ENCODE results near the gene HSPB7.
"Not testable (repeated sequence)": the region's sequence is repeated elsewhere in the genome, so short reads cannot be mapped to it uniquely, and the experiment has no call there.

Gene HSPB7

DNA sequence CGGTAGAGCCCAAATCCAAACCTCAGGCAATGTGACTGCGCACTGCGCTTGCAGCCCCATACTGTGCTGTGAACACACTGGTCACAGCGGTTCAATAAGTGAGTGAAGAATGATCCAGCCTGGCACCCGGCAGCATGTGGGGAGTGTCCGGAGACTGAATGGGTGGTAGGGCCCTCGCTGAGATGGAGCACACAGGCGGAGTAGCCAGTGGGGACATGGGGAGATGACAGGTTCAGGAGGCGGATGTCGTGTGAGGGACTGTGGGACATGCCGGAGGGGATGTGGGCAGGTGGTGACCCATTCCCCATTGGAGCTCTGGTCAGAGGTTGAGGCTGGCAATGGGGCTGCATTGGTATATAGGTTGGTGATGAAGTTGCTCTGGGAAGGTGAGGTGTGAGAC, 8.2 kb downstream of the HSPB7 start:
- no peaks in the 10 kb centered on the region for H3K9me3 ChIP-seq
- TF ChIP-seq Cebpa-rat (IDR thresholded peaks at IDR 0.05), result no peak
- H4K20me1 ChIP-seq, result no peaks in the 10 kb centered on the region
- no peak overlapping the region for H3K4me2 ChIP-seq
- no peaks in the 10 kb centered on the region for H3K36me3 ChIP-seq
- H3K4me3 ChIP-seq, result no peak overlapping the region
- no peak overlapping the region for H3K9ac ChIP-seq
- peaks cover 87% of the 10 kb centered on the region for H3K4me1 ChIP-seq
- H3K27ac ChIP-seq, result no peak overlapping the region
- no peaks in the 10 kb centered on the region for H3K27me3 ChIP-seq

DNA sequence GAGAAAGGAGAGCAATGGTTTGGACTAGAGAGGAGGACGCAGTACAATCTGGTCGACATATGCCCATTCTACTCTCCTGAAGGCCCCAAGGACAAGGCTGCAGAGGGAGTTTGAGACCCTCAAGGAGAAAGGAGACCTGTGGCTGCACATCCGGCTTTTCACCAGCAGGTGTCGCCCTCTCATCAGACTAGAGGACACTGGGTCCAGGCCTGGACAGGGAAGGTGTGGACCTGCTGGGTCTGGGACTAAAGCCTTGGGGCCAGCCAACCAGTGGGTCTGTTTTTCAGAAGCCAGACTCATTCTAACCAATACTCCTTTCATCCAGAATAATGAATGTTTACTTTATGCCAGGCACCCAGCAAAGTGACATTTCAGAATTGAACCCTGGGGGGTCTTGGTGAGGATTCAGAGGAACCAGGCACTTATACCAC, 8.8 kb downstream of the HSPB7 start:
- no peaks in the 10 kb centered on the region for H3K36me3 ChIP-seq
- H3K27me3 ChIP-seq, result no peaks in the 10 kb centered on the region
- no peak overlapping the region for H3K4me2 ChIP-seq
- H3K9ac ChIP-seq, result no peak overlapping the region
- TF ChIP-seq Cebpa-rat (IDR thresholded peaks at IDR 0.05), result no peak
- no peaks in the 10 kb centered on the region for H3K9me3 ChIP-seq
- no peaks in the 10 kb centered on the region for H4K20me1 ChIP-seq
- H3K27ac ChIP-seq, result no peak overlapping the region
- H3K4me1 ChIP-seq, result peaks cover 87% of the 10 kb centered on the region
- no peak overlapping the region for H3K4me3 ChIP-seq

DNA sequence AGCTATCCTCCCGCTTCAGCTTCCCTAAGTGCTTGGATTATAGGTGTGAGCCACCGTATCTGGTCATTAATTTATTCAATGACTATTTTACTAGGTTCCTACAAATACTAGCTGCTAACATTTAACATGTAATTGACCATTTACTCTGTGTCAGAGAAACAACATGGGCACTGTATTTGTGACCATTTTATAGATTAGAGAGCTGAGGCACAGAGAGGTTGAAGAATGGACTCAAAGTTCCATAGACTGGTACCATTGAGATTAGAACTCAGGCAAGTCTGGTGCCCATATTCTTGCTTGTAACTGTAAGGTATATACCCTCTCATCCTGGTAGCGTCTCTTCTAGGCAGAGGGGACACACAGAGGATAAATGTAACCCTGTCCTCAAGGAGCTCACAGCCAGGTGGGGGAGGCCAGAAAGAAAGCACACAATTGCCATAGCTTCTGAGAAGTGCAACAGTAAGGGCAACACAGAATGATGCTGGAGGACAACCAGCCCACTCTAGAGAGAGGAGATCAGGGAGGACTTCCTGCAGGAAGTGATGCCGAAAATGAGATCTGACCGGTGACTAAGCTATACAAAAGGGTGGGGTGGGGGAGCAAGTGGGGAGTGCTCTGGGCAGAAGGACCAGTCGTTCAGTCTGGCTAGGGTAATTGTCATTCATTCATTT, 10.0 kb downstream of the HSPB7 start:
- Histone ChIP-seq H3K4me1 (peaks cover 85% of the 10 kb centered on the region), H4K20me1 (no peaks in the 10 kb centered on the region), H3K9ac (no peak overlapping the region), H3K4me3 (no peak overlapping the region), H3K9me3 (no peaks in the 10 kb centered on the region), H3K27me3 (no peaks in the 10 kb centered on the region), H3K36me3 (no peaks in the 10 kb centered on the region), H3K27ac (no peak overlapping the region), H3K4me2 (peak overlapping the region; percentile 93)
- TF ChIP-seq Cebpa-rat (IDR thresholded peaks at IDR 0.05), result no peak

DNA sequence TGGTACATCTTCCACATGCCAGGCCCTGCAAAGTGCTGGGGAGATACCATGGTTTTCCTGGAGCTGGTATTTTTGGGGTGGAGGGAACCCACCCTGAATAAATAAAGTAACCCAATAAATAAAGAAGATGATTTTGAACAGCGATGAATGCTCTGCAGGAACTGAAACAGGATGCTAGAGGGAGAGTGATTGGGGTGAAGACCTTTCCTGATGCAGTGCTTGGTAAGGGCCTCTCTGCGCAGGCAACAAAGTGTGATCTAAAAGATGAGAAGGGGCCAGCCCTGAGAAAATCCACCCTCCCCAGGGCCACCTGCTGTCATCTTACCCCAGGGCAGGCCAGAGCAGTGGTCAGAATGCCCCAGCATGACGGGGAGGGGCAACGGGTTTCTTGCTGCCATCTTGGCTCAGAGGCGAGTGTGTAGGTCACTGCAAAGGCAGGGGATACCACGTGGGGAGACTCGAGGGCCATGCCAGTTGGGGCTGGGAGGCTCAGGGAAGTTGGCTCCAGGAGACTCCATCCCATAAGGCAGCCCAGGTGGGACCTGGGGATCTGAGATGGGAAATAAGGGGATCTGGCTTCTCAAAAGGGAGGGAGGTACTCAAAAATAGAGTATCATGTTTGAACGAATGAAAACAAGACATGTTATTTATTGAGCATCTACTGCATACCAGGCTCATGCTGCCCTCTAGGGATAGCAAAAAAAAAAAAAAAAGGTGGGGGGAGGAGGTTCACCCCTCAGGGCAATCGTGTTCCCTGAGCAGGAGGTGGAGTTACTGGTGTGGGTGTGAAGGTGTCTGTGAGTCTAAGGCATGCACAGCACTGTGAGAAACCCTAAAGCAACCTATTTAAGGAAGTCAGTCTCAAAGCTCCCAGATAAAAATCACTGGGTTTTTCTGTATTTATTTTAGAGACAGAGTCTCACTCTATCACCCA, 11.0 kb downstream of the HSPB7 start:
- Histone ChIP-seq H3K27ac (peak overlapping the region; percentile 21; the same call in 1 of the 2 replicates), H3K9ac (no peak overlapping the region), H3K9me3 (no peaks in the 10 kb centered on the region), H3K4me1 (peaks cover 75% of the 10 kb centered on the region), H3K4me2 (peak overlapping the region; percentile 93), H4K20me1 (no peaks in the 10 kb centered on the region), H3K27me3 (no peaks in the 10 kb centered on the region), H3K36me3 (no peaks in the 10 kb centered on the region), H3K4me3 (peak overlapping the region; percentile 18; the same call in 1 of the 2 replicates)
- TF ChIP-seq Cebpa-rat (IDR thresholded peaks at IDR 0.05), result no peak

DNA sequence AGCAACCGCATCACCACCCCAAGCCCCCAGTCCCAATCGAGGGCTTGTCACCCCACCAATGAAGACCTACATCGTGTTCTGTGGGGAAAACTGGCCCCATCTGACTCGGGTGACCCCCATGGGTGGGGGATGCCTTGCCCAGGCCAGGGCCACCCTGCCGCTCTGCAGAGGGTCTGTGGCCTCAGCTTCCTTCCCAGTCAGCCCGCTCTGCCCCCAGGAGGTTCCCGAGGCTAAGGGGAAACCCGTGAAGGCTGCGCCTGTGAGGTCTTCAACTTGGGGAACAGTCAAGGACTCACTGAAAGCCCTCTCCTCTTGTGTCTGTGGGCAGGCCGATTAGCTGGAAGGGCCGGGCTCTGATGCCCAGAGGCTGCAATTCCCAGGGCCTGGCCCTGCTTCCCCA, 11.8 kb downstream of the HSPB7 start:
- H3K9me3 ChIP-seq, result no peaks in the 10 kb centered on the region
- H4K20me1 ChIP-seq, result no peaks in the 10 kb centered on the region
- peaks cover 67% of the 10 kb centered on the region for H3K4me1 ChIP-seq
- H3K4me2 ChIP-seq, result peak overlapping the region; percentile 93
- no peaks in the 10 kb centered on the region for H3K36me3 ChIP-seq
- TF ChIP-seq Cebpa-rat (IDR thresholded peaks at IDR 0.05), result no peak
- H3K27ac ChIP-seq, result peak overlapping the region; percentile 65
- peak overlapping the region; percentile 59 for H3K9ac ChIP-seq
- H3K27me3 ChIP-seq, result no peaks in the 10 kb centered on the region
- peak overlapping the region; percentile 40 for H3K4me3 ChIP-seq

DNA sequence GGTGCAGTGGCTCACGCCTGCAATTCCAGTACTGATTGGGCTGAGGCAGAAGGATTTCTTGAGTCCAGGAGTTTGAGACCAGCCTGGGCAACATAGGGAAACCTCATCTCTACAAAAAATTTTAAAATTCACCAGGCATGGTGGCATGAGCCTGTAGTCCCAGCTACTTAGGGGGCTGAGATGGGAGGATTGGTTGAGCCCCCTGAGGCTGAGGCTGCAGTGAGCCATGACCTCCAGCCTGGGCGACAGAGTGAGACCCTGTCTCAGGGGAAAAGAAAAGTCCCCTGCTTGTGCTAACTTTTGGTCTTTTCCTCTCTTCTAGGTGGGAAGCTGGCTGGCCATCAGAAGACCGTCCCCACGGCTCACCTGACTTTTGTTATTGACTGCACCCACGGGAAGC, 12.2 kb downstream of the HSPB7 start:
- Histone ChIP-seq H3K4me3 (peak overlapping the region; percentile 40), H3K9ac (peak overlapping the region; percentile 59), H3K4me2 (peak overlapping the region; percentile 93), H4K20me1 (no peaks in the 10 kb centered on the region), H3K27me3 (no peaks in the 10 kb centered on the region), H3K27ac (peak overlapping the region; percentile 65), H3K9me3 (no peaks in the 10 kb centered on the region), H3K4me1 (peaks cover 63% of the 10 kb centered on the region), H3K36me3 (no peaks in the 10 kb centered on the region)
- no peak for TF ChIP-seq Cebpa-rat (IDR thresholded peaks at IDR 0.05)

GRCh38 chr1:16001274-16001673, 16.6 kb downstream of the HSPB7 start:
- not testable (repeated sequence) for H3K27ac ChIP-seq, H3K4me3 ChIP-seq, H4K20me1 ChIP-seq, H3K4me2 ChIP-seq, H3K9ac ChIP-seq, H3K27me3 ChIP-seq, H3K36me3 ChIP-seq, H3K9me3 ChIP-seq
- peaks cover 30% of the 10 kb centered on the region for H3K4me1 ChIP-seq

- Histone ChIP-seq H3K36me3 (no peaks in the 10 kb centered on the region), H3K9me3 (no peaks in the 10 kb centered on the region), H3K27ac (no peak overlapping the region), H4K20me1 (no peaks in the 10 kb centered on the region), H3K4me3 (no peak overlapping the region), H3K4me2 (no peak overlapping the region), H3K4me1 (peaks cover 6% of the 10 kb centered on the region), H3K27me3 (no peaks in the 10 kb centered on the region), H3K9ac (no peak overlapping the region)
- TF ChIP-seq Cebpa-rat (IDR thresholded peaks at IDR 0.05), result no peak
Measured at GRCh38 chr1:15998929-15999328, 18.9 kb downstream of the HSPB7 start.

GRCh38 chr1:15997637-15998280, 20.1 kb downstream of the HSPB7 start:
- H3K4me2 ChIP-seq, result no peak overlapping the region
- no peak overlapping the region for H3K27ac ChIP-seq
- H3K27me3 ChIP-seq, result no peaks in the 10 kb centered on the region
- no peak for TF ChIP-seq Cebpa-rat (IDR thresholded peaks at IDR 0.05)
- no peak overlapping the region for H3K4me3 ChIP-seq
- no peaks in the 10 kb centered on the region for H4K20me1 ChIP-seq
- H3K36me3 ChIP-seq, result no peaks in the 10 kb centered on the region
- H3K9ac ChIP-seq, result no peak overlapping the region
- H3K4me1 ChIP-seq, result peaks cover 9% of the 10 kb centered on the region
- H3K9me3 ChIP-seq, result no peaks in the 10 kb centered on the region
